Activated CD4-positive, alpha-beta T cell treated with anti-CD3 and anti-CD28 coated beads, Interleukin-2, amount 10 ng/mL, durations not matched to agents 7 days and 5 days (primary cell): Measurements from ENCODE around the gene ARHGEF7. TPM values are rescaled to one million over a fixed set of nuclear protein-coding genes. Genes with fewer than 3 reads are reported as not detected.

ENCODE experiments used
- CTCF ChIA-PET: fragments of 350-600 bp; sonication (Branson Sonifier 250); formaldehyde crosslinking; loops from one replicate; lab custom pipeline; 2021; ENCODE audit warnings: antibody characterized with exemption; lab: Charles Lee
- POLR2A ChIA-PET: fragments of 350-600 bp; sonication (Branson Sonifier 250); formaldehyde crosslinking; loops from one replicate; lab custom pipeline; 2021; ENCODE audit warnings: antibody characterized with exemption; lab: Charles Lee
- DNase-seq: peaks from one replicate; pipeline ENCODE4 v3.0.0-alpha.2; 2020
- H3K27ac Mint-ChIP-seq: one replicate; pipeline ENCODE4 v1.8.0; 2021; ENCODE audit warnings: mild to moderate bottlenecking, moderate library complexity, mixed read lengths
- H3K27me3 Mint-ChIP-seq: one replicate; pipeline ENCODE4 v1.8.0; 2021; ENCODE audit warnings: mixed read lengths
- H3K36me3 Mint-ChIP-seq: one replicate; pipeline ENCODE4 v1.8.0; 2021; ENCODE audit warnings: low read depth, mixed read lengths
- H3K4me1 Mint-ChIP-seq: one replicate; pipeline ENCODE4 v1.8.0; 2021; ENCODE audit warnings: mixed read lengths
- H3K4me3 Mint-ChIP-seq: one replicate; pipeline ENCODE4 v1.8.0; 2021; ENCODE audit warnings: mild to moderate bottlenecking, moderate library complexity, mixed read lengths
- H3K9me3 Mint-ChIP-seq: one replicate; pipeline ENCODE4 v1.8.0; 2021; ENCODE audit warnings: mixed read lengths
- total RNA-seq, 2 experiments: library from RNA; stranded (reverse); gene quantifications; one replicate each; pipeline ENCODE4 v1.2.3, GENCODE V29; 2021

Gene ARHGEF7
- total RNA-seq, 2 experiments from 2014 or later: 64.5 to 72.2 TPM

DNA sequence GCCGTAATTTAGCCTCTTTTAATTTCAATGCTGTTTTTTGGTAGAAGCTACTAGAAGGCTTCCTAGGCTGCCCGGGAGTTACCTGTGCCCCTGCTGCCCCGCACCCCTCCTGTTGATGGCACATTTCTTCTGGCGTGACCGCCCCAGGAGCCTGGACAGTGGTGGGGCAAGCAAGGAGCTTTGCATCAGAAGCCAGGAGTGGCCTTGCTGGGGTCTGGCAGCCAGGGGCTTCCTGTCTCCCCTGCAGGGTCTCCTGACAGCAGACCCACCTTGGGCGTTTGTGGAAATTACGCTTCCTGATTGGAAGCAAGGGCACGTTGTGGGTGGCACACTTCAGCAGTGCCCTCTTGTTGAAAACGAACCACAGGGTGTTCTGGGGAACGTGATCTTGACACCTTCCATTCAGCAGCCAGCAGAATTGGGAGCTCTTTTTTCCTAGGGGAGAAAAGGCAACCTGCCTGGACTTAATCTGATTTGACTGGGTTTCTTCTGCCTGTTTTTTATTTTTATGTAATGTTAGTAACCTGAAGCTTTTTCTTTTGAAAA lies 115.3 kb downstream of the ARHGEF7 start:
- ChIA-PET CTCF (interaction anchor here (1.8 kb wide), 1 partner anchor 163 kb away, joined by 6 read pairs; no protein-coding TSS in a partner anchor), POLR2A (no interaction called here)
- no peaks in the 10 kb centered on the region for H3K9me3 Mint-ChIP-seq
- H3K27ac Mint-ChIP-seq: no peak overlapping the region
- no peak for DNase-seq
- no peak overlapping the region for H3K4me3 Mint-ChIP-seq
- no peaks in the 10 kb centered on the region for H3K27me3 Mint-ChIP-seq
- H3K4me1 Mint-ChIP-seq: peaks cover 12% of the 10 kb centered on the region
- peaks cover 28% of the 10 kb centered on the region for H3K36me3 Mint-ChIP-seq

DNA sequence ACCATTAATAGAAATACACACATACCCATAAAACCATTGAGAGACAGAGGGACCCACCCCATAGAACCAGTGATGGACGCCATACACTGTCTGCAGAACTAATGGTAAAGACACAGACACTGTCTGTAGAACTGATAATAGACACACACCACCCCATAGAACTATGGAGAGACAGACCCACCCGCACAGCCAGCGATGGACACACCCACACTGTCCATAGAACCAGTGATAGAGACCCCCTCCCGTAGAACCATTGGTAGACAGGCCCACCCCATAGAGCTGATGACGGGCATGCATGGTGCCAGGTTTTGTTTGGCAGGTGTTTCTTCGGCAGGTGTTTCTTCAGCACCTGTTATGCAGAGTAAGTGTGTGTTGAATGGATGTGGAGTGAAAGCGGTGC lies 117.1 kb downstream of the ARHGEF7 start:
- CTCF ChIA-PET: no interaction called here
- POLR2A ChIA-PET: no interaction called here
- Mint-ChIP-seq H3K4me3 (no peak overlapping the region), H3K4me1 (no peaks in the 10 kb centered on the region), H3K36me3 (peaks cover 31% of the 10 kb centered on the region), H3K27ac (no peak overlapping the region), H3K27me3 (no peaks in the 10 kb centered on the region), H3K9me3 (no peaks in the 10 kb centered on the region)
- DNase-seq: no peak

GRCh38 chr13:111233080-111233479 lies 118.0 kb downstream of the ARHGEF7 start:
- CTCF ChIA-PET: no interaction called here
- DNase-seq: no peak
- Mint-ChIP-seq H3K36me3 (peaks cover 29% of the 10 kb centered on the region), H3K27ac (no peak overlapping the region), H3K4me3 (no peak overlapping the region), H3K9me3 (no peaks in the 10 kb centered on the region), H3K4me1 (no peaks in the 10 kb centered on the region), H3K27me3 (no peaks in the 10 kb centered on the region)
- POLR2A ChIA-PET: no interaction called here

DNA sequence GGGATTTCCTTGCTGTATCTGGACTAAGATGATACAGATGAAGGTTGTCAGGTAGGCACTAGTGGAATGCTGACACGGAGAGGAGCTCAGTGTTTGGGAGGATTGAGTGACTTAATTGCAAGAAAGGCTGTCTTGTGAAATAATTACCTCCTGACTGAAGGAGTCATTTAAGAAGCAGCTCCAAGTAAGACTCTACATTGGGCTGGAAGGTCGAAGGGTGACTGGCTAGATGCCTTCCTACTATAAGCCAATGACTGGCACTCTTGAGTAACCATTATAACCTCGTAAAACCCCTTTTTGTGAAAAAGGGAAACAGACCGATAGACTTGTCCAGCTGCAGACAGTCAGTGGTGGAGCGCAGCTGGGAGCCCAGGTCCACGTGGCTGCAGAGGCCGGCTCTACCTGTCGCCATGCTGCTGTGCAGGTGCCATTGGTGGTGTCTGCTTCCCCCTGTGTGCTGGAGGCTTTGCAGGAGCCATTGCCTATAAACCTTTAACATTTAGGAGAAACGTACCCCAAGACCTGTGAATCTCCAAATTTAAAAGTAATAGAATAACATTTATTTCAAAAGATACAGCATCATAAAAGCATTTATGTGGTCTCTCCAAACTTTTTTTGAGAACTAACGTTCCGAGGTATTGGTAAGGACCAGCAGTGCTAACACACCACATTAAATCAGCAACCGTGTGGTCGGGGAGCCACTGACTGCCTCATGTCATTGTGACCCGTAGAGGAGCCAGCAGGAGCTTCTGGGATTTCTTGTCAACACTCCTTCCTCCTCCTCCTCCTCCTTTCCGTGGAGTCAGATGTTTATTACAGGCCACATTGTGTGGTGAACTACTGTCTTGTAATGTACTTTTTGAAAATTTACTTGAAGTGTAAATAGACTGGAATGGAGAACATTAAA lies 124.9 kb downstream of the ARHGEF7 start:
- H3K4me1 Mint-ChIP-seq: peaks cover 3% of the 10 kb centered on the region
- H3K27me3 Mint-ChIP-seq: no peaks in the 10 kb centered on the region
- no peak for DNase-seq
- H3K4me3 Mint-ChIP-seq: no peak overlapping the region
- POLR2A ChIA-PET: no interaction called here
- no peak overlapping the region for H3K27ac Mint-ChIP-seq
- CTCF ChIA-PET: no interaction called here
- H3K36me3 Mint-ChIP-seq: peaks cover 29% of the 10 kb centered on the region
- no peaks in the 10 kb centered on the region for H3K9me3 Mint-ChIP-seq

- H3K4me3 Mint-ChIP-seq: no peak overlapping the region
- H3K9me3 Mint-ChIP-seq: no peaks in the 10 kb centered on the region
- H3K27ac Mint-ChIP-seq: no peak overlapping the region
- peaks cover 34% of the 10 kb centered on the region for H3K36me3 Mint-ChIP-seq
- DNase-seq: no peak
- peaks cover 5% of the 10 kb centered on the region for H3K4me1 Mint-ChIP-seq
- ChIA-PET POLR2A (no interaction called here), CTCF (interaction anchor here (0.8 kb wide), 1 partner anchor 79 kb away, joined by 3 read pairs; no protein-coding TSS in a partner anchor)
- H3K27me3 Mint-ChIP-seq: no peaks in the 10 kb centered on the region
Observed at GRCh38 chr13:111241006-111241755, 126.1 kb downstream of the ARHGEF7 start.

- no peak overlapping the region for H3K4me3 Mint-ChIP-seq
- H3K36me3 Mint-ChIP-seq: peaks cover 37% of the 10 kb centered on the region
- no peak for DNase-seq
- peaks cover 5% of the 10 kb centered on the region for H3K4me1 Mint-ChIP-seq
- no peak overlapping the region for H3K27ac Mint-ChIP-seq
- ChIA-PET CTCF (interaction anchor here (0.8 kb wide), 1 partner anchor 80 kb away, joined by 3 read pairs; no protein-coding TSS in a partner anchor), POLR2A (no interaction called here)
- no peaks in the 10 kb centered on the region for H3K27me3 Mint-ChIP-seq
- no peaks in the 10 kb centered on the region for H3K9me3 Mint-ChIP-seq
Observed at GRCh38 chr13:111241862-111242261, 126.8 kb downstream of the ARHGEF7 start.

DNA sequence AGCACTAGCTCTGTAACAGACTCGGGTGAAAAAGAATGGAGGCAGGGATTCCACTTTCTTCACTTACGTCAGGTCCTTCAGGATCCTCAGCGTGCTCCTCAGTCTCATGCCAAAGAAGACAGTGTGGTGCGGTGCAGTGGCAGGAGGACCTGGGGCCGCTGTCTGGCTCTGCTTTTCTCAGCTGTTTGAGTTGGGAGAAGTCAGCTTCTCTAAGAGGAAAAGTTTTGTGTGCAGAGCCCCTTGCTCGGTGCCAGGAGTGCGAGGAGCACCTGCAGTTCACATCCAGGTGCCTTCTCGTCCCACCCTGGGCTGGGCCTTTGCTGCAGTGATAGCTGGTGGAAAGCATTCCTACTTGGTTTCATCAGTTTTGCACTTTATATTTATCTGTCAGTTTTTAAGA lies 127.5 kb downstream of the ARHGEF7 start:
- no peak for DNase-seq
- ChIA-PET CTCF (no interaction called here), POLR2A (no interaction called here)
- Mint-ChIP-seq H3K9me3 (no peaks in the 10 kb centered on the region), H3K4me3 (no peak overlapping the region), H3K36me3 (peaks cover 37% of the 10 kb centered on the region), H3K4me1 (peaks cover 5% of the 10 kb centered on the region), H3K27ac (no peak overlapping the region), H3K27me3 (no peaks in the 10 kb centered on the region)

GRCh38 chr13:111243981-111244380 lies 128.9 kb downstream of the ARHGEF7 start:
- ChIA-PET CTCF (no interaction called here), POLR2A (no interaction called here)
- H3K27ac Mint-ChIP-seq: no peak overlapping the region
- no peak for DNase-seq
- no peak overlapping the region for H3K4me3 Mint-ChIP-seq
- no peaks in the 10 kb centered on the region for H3K27me3 Mint-ChIP-seq
- H3K4me1 Mint-ChIP-seq: peaks cover 5% of the 10 kb centered on the region
- peaks cover 46% of the 10 kb centered on the region for H3K36me3 Mint-ChIP-seq
- H3K9me3 Mint-ChIP-seq: no peaks in the 10 kb centered on the region

DNA sequence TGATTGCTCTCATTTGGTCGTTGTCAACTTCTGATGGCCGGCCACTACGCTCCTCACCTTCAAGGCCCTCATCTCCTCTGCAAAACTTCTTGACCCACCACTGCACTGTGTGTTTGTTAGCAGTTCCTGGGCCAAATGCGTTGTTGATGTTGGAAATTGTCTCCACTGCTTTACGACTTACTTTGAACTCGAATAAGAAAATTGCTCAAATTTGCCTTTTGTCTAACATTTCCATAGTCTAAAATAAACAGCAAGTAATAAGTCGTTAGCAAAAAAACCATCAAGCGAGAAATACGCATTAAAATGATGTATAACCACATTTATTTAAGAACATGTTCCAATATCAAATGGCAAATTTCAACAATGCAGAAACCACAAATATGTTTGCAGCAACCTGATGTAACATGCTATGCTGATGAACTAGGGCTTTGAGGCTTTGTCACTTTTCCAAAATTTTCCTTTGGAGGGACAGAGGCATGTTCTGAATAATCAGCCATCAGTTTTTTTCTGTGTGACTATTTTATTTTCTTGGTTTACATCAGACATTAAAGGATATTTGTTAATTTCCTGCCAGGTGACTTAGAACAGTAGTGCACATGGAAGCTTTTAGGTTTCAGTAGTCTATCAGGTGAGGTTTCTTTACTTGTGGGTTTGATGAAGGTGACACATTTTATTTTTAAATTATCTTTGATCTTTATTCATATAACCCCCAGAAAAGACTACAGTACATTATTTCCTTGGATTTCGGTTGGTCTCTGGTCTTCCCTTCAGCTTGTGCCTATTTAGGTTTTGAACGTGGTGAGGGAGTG lies 130.7 kb downstream of the ARHGEF7 start:
- ChIA-PET POLR2A (no interaction called here), CTCF (no interaction called here)
- peaks cover 5% of the 10 kb centered on the region for H3K4me1 Mint-ChIP-seq
- H3K27ac Mint-ChIP-seq: no peak overlapping the region
- no peaks in the 10 kb centered on the region for H3K27me3 Mint-ChIP-seq
- no peaks in the 10 kb centered on the region for H3K9me3 Mint-ChIP-seq
- H3K36me3 Mint-ChIP-seq: peaks cover 45% of the 10 kb centered on the region
- H3K4me3 Mint-ChIP-seq: no peak overlapping the region
- DNase-seq: no peak

DNA sequence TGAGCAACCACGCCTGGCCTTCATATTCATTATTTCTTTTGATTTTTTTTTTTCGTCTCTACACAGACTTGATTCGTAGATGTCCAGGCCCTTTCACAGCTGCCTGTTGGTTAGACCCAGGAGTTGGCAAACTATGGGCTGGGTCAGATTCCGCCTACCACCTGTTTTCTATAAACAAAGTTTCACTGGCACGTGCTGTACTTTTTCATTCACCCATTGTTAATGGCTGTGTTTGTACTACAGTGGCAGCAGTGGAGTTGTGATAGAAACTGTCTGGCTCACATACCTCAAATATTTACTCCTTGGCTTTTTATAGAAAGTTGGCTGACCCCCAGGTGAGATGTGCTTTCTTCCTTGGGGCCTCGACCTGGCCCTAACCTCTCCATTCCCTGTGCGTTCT lies 132.4 kb downstream of the ARHGEF7 start:
- POLR2A ChIA-PET: no interaction called here
- Mint-ChIP-seq H3K27ac (no peak overlapping the region), H3K9me3 (no peaks in the 10 kb centered on the region), H3K4me3 (no peak overlapping the region), H3K36me3 (peaks cover 50% of the 10 kb centered on the region), H3K4me1 (peaks cover 7% of the 10 kb centered on the region), H3K27me3 (no peaks in the 10 kb centered on the region)
- CTCF ChIA-PET: no interaction called here
- DNase-seq: no peak

GRCh38 chr13:111248822-111249221 lies 133.7 kb downstream of the ARHGEF7 start:
- ChIA-PET POLR2A (no interaction called here), CTCF (no interaction called here)
- Mint-ChIP-seq H3K4me3 (no peak overlapping the region), H3K4me1 (peaks cover 7% of the 10 kb centered on the region), H3K27me3 (no peaks in the 10 kb centered on the region), H3K36me3 (peaks cover 57% of the 10 kb centered on the region), H3K27ac (no peak overlapping the region), H3K9me3 (peaks cover 6% of the 10 kb centered on the region)
- no peak for DNase-seq

DNA sequence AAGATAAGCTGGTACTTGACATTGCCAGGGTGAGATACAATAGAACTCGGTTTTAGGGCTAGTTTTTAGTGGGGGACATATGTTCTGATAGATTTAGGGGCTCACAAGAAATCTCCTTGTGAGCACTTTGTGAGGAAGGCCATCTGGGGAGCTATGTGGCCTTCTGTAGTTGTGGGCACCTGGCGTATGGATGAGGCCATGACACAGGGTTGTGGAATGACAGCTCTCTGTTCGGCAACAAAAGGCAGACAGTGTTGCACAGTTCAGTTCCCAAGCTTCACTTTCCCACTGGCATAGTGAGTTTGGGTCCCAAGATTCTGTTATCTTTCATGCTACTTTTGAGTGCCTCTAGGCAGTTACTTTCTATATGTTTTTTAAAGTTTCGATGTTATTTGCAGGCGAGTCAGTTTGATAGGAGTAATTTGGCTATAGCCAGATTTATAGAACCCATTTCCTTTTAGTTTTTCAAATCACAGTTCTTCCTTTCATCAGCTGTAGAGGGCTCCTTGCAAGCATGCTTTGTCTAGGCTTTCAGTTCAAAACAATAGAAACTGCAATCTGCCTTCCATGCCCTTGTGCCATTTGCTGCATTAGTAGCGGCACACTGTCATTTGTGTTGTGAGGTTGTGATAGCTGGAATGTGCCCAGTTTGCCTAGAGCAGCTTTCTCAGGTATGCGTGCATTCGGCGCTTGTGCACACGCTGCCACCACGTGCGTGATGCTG lies 134.7 kb downstream of the ARHGEF7 start:
- DNase-seq: no peak
- Mint-ChIP-seq H3K27ac (no peak overlapping the region), H3K4me1 (peaks cover 4% of the 10 kb centered on the region), H3K9me3 (peaks cover 9% of the 10 kb centered on the region), H3K27me3 (no peaks in the 10 kb centered on the region), H3K4me3 (no peak overlapping the region), H3K36me3 (peaks cover 53% of the 10 kb centered on the region)
- ChIA-PET CTCF (no interaction called here), POLR2A (no interaction called here)
